ENCODE data around the gene MUC2.

Gene MUC2

DNA sequence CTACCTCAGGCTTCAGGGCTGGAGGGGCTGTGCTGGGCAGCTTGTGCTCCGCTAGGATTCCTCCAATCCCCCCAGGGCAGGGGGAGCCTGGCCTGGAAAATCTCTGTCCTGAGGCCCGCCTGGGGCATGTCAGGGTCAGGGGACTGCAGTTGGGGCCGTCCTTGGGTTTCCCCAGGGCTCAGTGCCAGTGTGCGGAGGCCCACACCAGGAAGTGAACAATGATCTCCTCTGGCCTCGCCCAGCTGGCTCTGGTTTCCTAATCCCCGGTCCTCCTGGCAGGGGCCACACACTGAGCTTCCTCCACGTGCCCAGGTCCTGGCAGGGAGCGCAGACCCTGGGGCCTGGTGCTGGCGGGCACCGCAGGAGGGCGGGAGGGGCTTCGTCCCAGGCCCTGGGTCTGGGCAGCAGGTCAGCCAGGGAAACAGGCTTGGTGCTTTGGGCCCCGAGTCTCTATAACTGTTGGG is 1.4 kb upstream of the MUC2 start:
- DNase-seq, result no peak

DNA sequence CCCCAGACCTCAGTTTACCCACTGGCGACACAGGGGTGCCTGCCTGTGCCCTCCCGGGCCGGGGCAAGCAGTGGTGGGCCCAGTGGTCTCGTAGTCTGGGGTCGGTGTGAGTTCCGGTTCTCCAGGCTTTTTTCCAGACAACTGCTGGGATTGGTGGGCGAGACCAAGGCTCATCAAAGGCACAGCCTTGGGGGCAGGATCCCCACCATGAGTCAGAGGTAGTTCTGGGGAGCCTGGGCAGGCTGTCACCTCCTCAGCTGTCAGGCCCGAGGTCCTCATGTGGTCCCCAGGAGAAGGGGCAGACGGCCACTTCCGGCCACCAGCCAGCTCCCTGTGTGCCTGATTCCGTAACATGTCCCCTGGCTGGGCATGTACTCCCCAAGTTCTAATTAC is 827 bp upstream of the MUC2 start:
- DNase-seq, result no peak

GRCh38 chr11:1075341-1075911 is 752 bp downstream of the MUC2 start:
- DNase-seq, result no peak

GRCh38 chr11:1076061-1076665 is 1.5 kb downstream of the MUC2 start:
- DNase-seq, result no peak

- DNase-seq, result no peak
These were observed 2.4 kb downstream of the MUC2 start for GRCh38 chr11:1077033-1077416.

DNA sequence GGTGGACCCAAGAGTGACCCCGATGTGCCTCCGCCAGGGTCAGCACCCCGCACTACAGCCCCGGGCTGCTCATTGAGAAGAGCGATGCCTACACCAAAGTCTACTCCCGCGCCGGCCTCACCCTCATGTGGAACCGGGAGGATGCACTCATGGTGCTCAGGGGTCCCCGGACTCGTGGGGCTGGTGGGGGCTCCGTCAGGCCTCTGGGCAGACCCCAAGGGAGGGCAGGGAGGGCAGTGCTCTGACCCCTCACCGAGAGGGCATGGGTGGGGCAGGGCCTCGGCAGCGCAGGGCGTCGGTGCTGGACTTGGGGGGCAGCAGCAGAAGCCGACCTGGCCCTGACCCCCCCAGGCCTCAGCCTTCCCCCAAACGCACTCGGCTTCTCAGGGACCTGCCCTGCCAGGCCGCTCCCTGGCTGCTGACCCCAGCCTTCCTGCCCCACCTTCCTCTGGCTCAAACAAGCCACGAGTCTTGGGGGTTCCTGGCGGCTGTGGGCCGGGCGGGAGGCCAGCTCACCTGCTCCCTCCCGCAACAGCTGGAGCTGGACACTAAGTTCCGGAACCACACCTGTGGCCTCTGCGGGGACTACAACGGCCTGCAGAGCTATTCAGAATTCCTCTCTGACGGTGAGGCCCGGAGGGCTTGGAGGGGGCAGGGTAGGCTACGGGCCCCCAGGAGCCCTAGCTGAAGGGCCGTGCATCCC is 2.9 kb downstream of the MUC2 start:
- no peak for DNase-seq

GRCh38 chr11:1078191-1078601 is 3.5 kb downstream of the MUC2 start:
- DNase-seq, result no peak

DNA sequence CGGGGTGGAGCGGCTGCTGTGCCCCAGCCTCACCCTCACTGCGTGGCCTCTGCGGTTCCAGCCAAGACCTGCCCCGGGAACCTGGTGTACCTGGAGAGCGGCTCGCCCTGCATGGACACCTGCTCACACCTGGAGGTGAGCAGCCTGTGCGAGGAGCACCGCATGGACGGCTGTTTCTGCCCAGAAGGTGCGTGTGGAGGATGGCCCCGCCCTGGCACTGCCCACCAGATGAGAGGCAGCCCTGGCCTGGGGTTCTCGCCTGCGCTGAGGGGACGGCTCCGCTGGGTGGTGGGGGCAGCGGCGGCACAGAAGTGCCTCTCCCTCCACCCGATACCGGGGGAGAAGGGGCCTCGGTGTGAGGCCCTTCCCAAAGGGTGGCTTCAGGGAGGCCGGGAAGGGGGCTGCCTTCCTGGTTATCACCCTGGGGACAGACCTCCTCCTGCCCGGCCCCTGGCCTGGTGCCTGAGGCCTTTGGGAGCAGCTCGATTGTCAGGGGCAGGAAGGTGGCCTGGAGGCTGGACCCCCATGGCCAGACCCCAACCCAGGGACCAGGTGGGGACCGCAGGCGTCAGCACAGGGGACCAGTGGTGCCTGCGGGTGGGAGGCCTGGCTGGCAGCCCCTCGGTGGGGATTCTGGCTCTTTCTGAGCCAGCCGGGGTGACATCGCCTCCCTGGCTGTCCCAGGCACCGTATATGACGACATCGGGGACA is 7.1 kb downstream of the MUC2 start:
- DNase-seq, result no peak

GRCh38 chr11:1082346-1082727 is 7.7 kb downstream of the MUC2 start:
- DNase-seq, result no peak

DNA sequence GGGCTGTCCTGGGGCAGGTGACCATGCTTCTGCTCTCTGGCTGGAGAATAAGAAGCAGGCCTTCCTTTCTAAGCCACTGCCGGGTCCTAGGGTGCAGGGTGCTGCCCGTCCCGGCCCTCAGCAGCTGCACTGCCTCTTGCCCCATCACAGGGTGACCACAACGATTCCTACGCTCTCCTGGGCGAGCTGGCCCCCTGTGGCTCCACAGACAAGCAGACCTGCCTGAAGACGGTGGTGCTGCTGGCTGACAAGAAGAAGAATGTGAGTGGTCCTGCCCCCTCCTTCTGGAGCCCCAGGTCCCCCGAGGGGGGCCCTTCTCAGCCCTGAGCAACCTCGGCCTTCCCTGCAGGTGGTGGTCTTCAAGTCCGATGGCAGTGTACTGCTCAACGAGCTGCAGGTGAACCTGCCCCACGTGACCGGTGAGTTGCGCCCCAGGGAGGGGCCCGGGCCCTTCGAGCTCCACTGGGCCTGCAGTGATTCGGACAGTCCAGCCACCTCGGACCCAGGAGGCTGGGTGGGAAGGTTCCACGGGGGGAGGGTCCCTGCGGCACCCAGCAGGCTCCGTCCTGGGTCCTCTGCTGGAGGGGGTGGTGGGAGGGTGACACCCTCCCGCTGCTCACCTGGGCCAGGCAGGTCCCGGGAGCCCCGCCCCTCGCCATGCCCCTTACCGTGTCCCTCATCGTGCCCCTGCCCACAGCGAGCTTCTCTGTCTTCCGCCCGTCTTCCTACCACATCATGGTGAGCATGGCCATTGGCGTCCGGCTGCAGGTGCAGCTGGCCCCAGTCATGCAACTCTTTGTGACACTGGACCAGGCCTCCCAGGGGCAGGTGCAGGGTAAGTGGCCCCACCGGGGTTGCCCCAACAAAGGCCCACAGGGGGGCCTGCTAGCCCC is 8.3 kb downstream of the MUC2 start:
- DNase-seq, result no peak

DNA sequence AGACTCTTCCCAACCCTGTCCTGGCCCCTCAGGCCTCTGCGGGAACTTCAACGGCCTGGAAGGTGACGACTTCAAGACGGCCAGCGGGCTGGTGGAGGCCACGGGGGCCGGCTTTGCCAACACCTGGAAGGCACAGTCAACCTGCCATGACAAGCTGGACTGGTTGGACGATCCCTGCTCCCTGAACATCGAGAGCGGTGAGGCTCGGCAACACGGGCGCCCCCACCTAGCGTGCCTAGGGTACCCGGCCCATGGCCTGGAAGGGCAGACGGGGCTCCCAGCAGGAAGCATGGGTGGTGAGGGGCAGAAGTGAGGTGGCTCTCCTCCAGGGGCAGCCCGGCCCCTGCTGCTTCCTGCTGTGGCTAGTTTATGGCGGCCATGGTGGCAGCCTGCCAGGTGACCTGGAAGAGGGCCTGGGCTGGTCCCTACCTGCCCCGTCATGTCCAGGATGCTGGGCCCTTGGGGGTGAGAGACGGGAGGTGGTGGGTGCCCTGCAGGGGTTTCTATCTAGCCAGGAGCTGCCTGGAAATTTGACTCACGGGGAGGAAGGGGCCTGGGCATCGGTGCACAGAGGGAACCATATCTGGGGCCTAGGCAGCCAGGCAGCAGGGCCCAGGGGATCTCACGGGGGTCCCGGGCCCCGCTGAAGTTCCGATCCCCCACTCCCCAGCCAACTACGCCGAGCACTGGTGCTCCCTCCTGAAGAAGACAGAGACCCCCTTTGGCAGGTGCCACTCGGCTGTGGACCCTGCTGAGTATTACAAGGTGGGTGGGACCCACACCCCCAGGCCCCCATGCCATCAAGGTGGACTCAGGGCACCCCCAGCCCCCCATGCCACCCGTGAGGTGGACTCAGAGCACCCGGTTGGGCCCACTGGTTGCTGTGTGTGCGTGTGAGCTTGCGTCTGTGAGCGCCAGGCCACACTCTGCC is 9.2 kb downstream of the MUC2 start:
- no peak for DNase-seq

GRCh38 chr11:1084561-1085439 is 10.1 kb downstream of the MUC2 start:
- DNase-seq, result no peak

GRCh38 chr11:1085440-1086170 is 10.9 kb downstream of the MUC2 start:
- DNase-seq, result no peak

- DNase-seq, result no peak
These were observed 11.8 kb downstream of the MUC2 start for GRCh38 chr11:1086171-1087102.

DNA sequence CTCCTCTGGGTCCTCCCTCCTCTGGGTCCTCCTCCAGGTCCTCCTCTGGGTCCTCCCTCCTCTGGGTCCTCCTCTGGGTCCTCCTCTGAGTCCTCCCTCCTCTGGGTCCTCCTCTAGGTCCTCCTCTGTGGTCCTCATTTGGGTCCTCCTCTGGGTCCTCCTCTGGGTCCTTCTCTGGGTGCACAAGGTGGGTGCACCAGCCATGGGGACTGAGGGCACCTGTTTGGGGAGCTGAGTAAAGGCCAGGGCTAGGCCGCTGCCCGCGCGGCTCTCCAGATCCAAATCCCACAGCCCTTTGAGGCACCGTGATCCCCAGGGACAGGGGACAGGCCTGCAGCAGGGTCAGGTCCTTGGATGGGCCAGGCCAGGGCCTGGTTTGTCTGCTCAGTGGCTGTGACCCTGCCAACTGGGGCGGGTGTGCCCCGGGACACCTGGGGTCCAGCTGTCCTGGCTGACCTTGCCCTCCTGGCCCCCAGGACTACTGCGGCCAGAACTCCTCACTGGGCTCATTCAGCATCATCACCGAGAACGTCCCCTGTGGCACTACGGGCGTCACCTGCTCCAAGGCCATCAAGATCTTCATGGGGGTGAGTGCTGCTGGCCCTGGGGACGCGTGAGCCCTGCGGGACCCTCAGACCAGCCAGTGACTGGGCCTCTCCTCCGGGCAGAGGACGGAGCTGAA is 12.7 kb downstream of the MUC2 start:
- no peak for DNase-seq

DNA sequence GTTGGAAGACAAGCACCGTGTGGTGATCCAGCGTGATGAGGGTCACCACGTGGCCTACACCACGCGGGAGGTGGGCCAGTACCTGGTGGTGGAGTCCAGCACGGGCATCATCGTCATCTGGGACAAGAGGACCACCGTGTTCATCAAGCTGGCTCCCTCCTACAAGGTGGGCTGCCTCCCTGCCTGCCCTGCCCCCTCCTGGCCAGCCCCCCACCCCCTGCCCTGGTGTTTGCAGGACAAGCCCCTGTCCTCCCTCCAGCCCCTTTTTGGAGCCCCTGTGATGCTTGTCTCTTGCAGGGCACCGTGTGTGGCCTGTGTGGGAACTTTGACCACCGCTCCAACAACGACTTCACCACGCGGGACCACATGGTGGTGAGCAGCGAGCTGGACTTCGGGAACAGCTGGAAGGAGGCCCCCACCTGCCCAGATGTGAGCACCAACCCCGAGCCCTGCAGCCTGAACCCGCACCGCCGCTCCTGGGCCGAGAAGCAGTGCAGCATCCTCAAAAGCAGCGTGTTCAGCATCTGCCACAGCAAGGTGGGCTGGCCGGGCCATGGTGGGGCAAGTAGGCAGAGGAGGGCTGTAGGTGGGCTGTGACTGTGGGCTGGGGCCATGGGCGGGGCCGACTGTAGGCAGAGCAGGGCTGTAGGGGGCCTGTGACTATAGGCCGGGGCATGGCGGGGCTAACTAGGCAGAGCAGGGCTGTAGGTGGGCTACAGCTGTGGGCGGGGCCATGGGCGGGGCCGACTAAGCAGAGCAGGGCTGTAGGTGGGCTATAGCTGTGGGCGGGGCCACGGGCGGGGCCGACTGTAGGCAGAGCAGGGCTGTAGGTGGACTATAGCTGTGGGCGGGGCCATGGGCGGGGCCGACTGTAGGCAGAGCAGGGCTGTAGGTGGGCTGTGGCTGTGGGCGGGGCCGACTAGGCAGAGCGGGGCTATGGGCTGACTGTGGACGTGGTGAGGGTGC is 13.6 kb downstream of the MUC2 start:
- no peak for DNase-seq
